ENCODE results near the gene ABHD17B. TPM values are rescaled to one million over a fixed set of nuclear protein-coding genes. Genes with fewer than 3 reads are reported as not detected.

Gene ABHD17B
- total and polyA plus RNA-seq, 12 donors = 2.4 to 45.2 (median 15.3) TPM

DNA sequence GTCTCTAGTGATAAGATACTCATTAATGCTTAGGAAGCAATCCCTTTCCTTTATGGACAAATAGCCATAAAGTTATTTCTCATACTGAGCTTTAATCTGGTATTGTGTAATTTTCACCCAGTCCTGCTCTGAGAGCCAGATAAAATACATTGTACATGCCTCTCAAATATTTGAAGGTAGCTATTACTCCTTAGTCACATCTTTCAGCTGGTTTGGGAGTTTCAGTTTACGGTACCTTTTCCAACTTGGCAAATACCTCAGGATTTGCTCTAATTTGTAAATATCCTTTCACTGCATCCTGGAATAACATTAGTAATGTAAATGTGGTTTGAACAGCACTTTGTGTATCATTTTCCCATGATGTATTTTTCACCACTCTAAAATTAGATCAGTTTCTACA, 47.4 kb downstream of the ABHD17B start:
- TF ChIP-seq POLR2A (IDR thresholded peaks at IDR 0.05) = no peak
- TF ChIP-seq, protein P1, sequence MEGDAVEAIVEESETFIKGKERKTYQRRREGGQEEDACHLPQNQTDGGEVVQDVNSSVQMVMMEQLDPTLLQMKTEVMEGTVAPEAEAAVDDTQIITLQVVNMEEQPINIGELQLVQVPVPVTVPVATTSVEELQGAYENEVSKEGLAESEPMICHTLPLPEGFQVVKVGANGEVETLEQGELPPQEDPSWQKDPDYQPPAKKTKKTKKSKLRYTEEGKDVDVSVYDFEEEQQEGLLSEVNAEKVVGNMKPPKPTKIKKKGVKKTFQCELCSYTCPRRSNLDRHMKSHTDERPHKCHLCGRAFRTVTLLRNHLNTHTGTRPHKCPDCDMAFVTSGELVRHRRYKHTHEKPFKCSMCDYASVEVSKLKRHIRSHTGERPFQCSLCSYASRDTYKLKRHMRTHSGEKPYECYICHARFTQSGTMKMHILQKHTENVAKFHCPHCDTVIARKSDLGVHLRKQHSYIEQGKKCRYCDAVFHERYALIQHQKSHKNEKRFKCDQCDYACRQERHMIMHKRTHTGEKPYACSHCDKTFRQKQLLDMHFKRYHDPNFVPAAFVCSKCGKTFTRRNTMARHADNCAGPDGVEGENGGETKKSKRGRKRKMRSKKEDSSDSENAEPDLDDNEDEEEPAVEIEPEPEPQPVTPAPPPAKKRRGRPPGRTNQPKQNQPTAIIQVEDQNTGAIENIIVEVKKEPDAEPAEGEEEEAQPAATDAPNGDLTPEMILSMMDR (IDR thresholded peaks at IDR 0.05) = no peak
- H3K4me1 ChIP-seq (replicated peaks in 1 of 2) = no peaks in the 10 kb centered on the region
- H3K9me3 ChIP-seq (replicated peaks in 1 of 3) = peaks cover 0 to 9% (median 4%) of the 10 kb centered on the region in 3 donors
- DNase-seq = no peak
- no peak overlapping the region for H3K4me3 ChIP-seq
- intact Hi-C loops (cut with DNase I) = no loop called here
- WGBS, 4 donors = 93 to 100% (median 96%) methylated on average over 1 of the region's 1 CpG
- no peak overlapping the region for H3K27ac ChIP-seq
- H3K27me3 ChIP-seq = no peaks in the 10 kb centered on the region
- no peaks in the 10 kb centered on the region for H3K36me3 ChIP-seq (replicated peaks in 1 of 2)

DNA sequence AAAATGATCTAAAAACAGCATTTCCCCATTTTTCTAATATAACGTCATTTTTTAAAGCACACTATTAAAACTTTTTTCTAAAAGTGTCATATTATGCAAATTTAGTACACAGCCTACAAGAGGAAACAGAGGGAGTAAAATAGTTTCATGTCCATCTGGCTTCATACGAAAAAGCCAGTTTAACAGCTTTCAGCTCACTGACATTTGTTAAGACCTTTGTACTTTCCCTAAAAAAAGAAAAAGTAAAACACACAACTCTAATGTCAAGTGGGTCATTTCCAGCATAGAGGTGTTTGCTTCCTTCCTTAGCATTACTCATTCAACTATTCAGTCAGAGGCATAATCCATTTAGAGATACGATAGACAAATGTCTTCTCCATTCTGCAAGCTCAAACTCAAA, 49.4 kb downstream of the ABHD17B start:
- TF ChIP-seq, protein P1 (IDR thresholded peaks at IDR 0.05) = no peak
- no peak for TF ChIP-seq POLR2A (IDR thresholded peaks at IDR 0.05)
- Histone ChIP-seq H3K4me1 (replicated peaks in 1 of 2) (no peaks in the 10 kb centered on the region), H3K27ac (no peak overlapping the region), H3K4me3 (no peak overlapping the region), H3K36me3 (replicated peaks in 1 of 2) (no peaks in the 10 kb centered on the region), H3K9me3 (replicated peaks in 1 of 3) (peaks cover 0 to 9% (median 4%) of the 10 kb centered on the region in 3 donors), H3K27me3 (no peaks in the 10 kb centered on the region)
- no peak for DNase-seq
- intact Hi-C loops (cut with DNase I) = no loop called here
- 84 to 97% (median 89%) methylated on average over 3 of the region's 3 CpGs for WGBS, 4 donors

DNA sequence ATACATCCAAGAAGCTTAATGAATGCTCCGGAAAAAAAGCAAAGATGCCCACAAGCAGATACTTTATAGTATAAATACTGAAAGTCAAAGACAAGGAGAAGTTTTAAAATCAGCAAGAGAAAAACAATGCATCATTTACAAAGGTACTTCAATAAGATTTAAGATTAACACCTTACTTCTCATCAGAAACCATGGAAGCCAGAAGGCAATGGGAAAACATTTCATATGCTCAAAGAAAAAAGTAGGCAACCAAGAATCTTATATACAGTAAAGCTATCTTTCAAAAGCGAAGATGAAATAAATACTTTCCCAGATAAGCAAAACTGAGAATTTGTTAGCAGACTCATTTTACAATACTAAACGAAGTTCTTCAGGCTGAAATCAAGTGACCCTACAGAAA, 51.1 kb downstream of the ABHD17B start:
- H3K9me3 ChIP-seq (replicated peaks in 1 of 3) = peaks cover 0 to 9% (median 4%) of the 10 kb centered on the region in 3 donors
- H3K4me3 ChIP-seq = no peak overlapping the region
- no peaks in the 10 kb centered on the region for H3K36me3 ChIP-seq (replicated peaks in 1 of 2)
- TF ChIP-seq, protein P1 (IDR thresholded peaks at IDR 0.05) = no peak
- no peak for TF ChIP-seq POLR2A (IDR thresholded peaks at IDR 0.05)
- H3K4me1 ChIP-seq (replicated peaks in 1 of 2) = no peaks in the 10 kb centered on the region
- H3K27ac ChIP-seq = no peak overlapping the region
- DNase-seq = no peak
- intact Hi-C loops (cut with DNase I) = no loop called here
- 97 to 98% (median 98%) methylated on average over 3 of the region's 3 CpGs for WGBS, 4 donors
- no peaks in the 10 kb centered on the region for H3K27me3 ChIP-seq

DNA sequence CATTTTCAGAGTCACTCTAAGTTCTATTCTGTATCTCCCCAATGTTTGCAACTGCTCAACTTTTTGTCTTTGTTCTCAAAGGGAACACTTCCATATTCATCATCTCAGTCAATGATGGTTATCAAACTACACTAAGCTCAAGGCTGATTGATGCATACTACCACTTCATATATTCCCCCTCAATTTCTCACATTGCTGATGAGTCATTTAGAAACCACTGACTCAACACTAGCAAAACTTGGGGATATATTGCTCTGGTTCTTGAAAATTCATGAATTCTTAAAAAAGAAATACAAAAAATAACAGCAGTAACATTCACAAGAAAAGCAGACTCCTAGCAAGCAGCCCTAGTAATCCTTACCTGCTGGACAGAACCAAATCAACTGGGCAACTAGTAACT, 52.2 kb downstream of the ABHD17B start:
- no peaks in the 10 kb centered on the region for H3K36me3 ChIP-seq (replicated peaks in 1 of 2)
- no peak overlapping the region for H3K27ac ChIP-seq
- DNase-seq = no peak
- H3K9me3 ChIP-seq (replicated peaks in 1 of 3) = peaks cover 0 to 9% (median 4%) of the 10 kb centered on the region in 3 donors
- no peaks in the 10 kb centered on the region for H3K27me3 ChIP-seq
- no peak for TF ChIP-seq POLR2A (IDR thresholded peaks at IDR 0.05)
- TF ChIP-seq, protein P1 (IDR thresholded peaks at IDR 0.05) = no peak
- H3K4me3 ChIP-seq = no peak overlapping the region
- intact Hi-C loops (cut with DNase I) = no loop called here
- no peaks in the 10 kb centered on the region for H3K4me1 ChIP-seq (replicated peaks in 1 of 2)

Measured in adrenal gland (tissue), 12 donors.